Peyer's patch (tissue), 4 donors: ENCODE results near the gene CLCN4. TPM values are rescaled to one million over a fixed set of nuclear protein-coding genes. Genes with fewer than 3 reads are reported as not detected.

ENCODE experiments used
- DNase-seq, 3 donors: peaks; one replicate each; pipeline ENCODE4 v3.0.0-alpha.2; 2017 to 2019
- H3K27ac ChIP-seq, 4 donors: fragments of 200-600 bp; sonication (generic); one replicate each; pipeline ENCODE4 v1.5.1; 2016 to 2019
- H3K27me3 ChIP-seq, 2 donors: fragments of 200-600 bp; sonication (generic); one replicate each; pipeline ENCODE4 v1.5.1; 2019
- H3K36me3 ChIP-seq, 3 donors: fragments of 200-600 bp; sonication (generic); one replicate each; pipeline ENCODE4 v1.5.1; 2016 to 2019
- H3K4me1 ChIP-seq, 4 donors: fragments of 200-600 bp; sonication (generic); one replicate each; pipeline ENCODE4 v1.5.1; 2016 to 2019
- H3K4me3 ChIP-seq, 4 donors: fragments of 200-600 bp; sonication (generic); 1 replicate in 3 of 4; 2 replicates in 1 of 4; pipeline ENCODE4 v1.5.1; 2016 to 2019; ENCODE audit warnings: mild to moderate bottlenecking in 1 of 4
- H3K9me3 ChIP-seq, 4 donors: fragments of 200-600 bp; sonication (generic); one replicate each; pipeline ENCODE4 v1.5.1; 2016 to 2019; ENCODE audit warnings: mild to moderate bottlenecking in 1 of 4
- POLR2A ChIP-seq, 2 donors: fragments of 450-650 bp; IDR thresholded peaks; one replicate each; pipeline ENCODE4 v1.5.1; 2017; ENCODE audit warnings: antibody characterized with exemption in 2 of 2, mild to moderate bottlenecking in 2 of 2, moderate library complexity in 2 of 2
- total RNA-seq, 4 donors: library from RNA; depleted of rRNA; stranded (reverse); fragments of >200 nt; gene quantifications; one replicate each; pipeline ENCODE4 v1.1.0, GENCODE V29; 2016
- TF ChIP-seq, protein P1 (sequence below), 6 experiments: fragments of 450-650 bp in 4 of 6; fragments of 200-600 bp in 2 of 6; sonication (generic) in 1 of 6; IDR thresholded peaks; one replicate each; pipeline ENCODE4 v1.5.1; 2017 to 2019; ENCODE audit warnings: antibody characterized with exemption in 6 of 6, mild to moderate bottlenecking in 3 of 6, moderate library complexity in 1 of 6

Gene CLCN4
- total RNA-seq, 4 donors from 2014 or later: 0.35 to 4.3 (median 1.7) TPM; not detected in 1

DNA sequence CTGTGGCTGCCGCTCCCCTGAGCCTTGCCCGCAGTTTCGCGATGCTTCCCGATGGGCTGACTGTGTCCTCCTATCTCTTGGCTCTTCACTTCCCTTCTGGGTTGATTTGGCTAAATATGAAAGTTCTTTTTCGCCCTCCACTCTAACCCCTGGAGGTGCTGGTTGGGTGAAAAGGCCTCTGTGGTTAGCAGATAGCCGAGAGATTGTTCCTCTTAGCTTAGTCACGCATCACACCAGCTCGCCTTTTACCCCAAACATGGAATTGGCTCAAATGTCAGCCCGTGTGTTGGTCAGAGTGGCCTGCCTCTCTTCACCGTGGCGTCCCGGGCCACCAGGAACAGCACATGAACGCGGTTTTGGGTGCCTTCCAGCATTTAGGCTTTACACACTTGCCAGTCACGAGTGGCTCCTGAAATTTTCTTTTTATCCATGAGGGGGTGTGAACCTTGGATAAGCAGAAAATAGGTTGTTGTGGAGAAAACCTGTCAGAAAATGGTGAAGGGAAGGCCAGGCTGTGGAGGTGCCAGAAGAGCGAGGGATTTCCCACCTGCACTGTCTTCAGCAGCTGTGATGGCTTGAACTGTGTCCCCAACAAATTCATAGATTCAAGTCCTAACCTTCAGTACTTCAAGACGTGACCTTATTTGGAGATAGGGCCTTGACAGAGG, 8.9 kb downstream of the CLCN4 start:
- Histone ChIP-seq H3K4me3 (no peak overlapping the region), H3K27ac (no peak overlapping the region), H3K9me3 (no peaks in the 10 kb centered on the region), H3K4me1 (no peaks in the 10 kb centered on the region), H3K27me3 (no peaks in the 10 kb centered on the region), H3K36me3 (no peaks in the 10 kb centered on the region)
- TF ChIP-seq, protein P1, sequence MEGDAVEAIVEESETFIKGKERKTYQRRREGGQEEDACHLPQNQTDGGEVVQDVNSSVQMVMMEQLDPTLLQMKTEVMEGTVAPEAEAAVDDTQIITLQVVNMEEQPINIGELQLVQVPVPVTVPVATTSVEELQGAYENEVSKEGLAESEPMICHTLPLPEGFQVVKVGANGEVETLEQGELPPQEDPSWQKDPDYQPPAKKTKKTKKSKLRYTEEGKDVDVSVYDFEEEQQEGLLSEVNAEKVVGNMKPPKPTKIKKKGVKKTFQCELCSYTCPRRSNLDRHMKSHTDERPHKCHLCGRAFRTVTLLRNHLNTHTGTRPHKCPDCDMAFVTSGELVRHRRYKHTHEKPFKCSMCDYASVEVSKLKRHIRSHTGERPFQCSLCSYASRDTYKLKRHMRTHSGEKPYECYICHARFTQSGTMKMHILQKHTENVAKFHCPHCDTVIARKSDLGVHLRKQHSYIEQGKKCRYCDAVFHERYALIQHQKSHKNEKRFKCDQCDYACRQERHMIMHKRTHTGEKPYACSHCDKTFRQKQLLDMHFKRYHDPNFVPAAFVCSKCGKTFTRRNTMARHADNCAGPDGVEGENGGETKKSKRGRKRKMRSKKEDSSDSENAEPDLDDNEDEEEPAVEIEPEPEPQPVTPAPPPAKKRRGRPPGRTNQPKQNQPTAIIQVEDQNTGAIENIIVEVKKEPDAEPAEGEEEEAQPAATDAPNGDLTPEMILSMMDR (IDR thresholded peaks at IDR 0.05): no peak
- TF ChIP-seq POLR2A (IDR thresholded peaks at IDR 0.05): no peak
- no peak for DNase-seq

DNA sequence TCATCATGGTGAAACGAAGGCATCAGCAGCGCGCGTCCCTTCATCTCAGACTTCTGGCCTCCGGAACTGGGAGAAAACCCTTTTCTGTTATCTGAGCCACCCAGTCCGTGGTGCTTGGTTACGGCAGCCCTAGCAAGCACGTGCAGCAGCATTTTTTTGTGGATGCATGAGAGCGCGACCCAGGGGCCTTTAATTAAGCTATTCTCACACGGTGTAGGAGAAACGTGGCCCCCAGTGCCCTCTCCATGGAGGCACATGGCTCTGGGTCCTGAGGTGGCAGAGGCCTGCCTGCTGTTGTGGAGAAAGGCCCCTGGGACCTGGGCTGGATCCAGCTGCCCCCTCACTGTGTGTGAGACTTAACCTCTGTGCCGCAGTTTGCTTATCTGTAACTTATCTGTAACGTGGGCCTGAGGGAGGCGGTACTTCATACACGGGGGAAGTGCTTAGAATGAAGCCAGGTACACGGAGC, 9.5 kb downstream of the CLCN4 start:
- H3K4me1 ChIP-seq: no peaks in the 10 kb centered on the region
- H3K36me3 ChIP-seq: no peaks in the 10 kb centered on the region
- H3K27me3 ChIP-seq: no peaks in the 10 kb centered on the region
- DNase-seq: no peak
- no peaks in the 10 kb centered on the region for H3K9me3 ChIP-seq
- no peak for TF ChIP-seq POLR2A (IDR thresholded peaks at IDR 0.05)
- TF ChIP-seq, protein P1 (IDR thresholded peaks at IDR 0.05): no peak
- no peak overlapping the region for H3K4me3 ChIP-seq
- no peak overlapping the region for H3K27ac ChIP-seq

DNA sequence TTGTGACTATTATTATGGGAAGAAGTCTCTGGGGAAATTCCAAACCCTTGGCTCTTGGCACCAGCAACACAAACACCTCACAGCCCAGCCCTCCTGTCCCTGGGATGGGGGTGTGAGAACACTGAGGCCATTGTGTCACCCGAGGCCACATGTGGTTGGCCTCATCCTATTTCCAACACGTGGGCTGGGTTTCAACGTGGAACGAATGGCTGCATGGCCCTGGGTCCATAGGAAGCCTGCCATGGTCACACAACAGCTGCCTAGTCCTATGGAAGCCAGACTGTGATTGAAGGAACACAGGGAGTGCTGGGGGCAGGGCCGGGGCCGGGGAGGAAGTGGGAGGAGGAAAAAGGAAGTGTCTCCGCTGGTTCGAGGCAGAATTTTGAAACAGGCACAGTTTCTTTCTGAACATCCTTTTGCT, 10.0 kb downstream of the CLCN4 start:
- Histone ChIP-seq H3K27me3 (no peaks in the 10 kb centered on the region), H3K27ac (no peak overlapping the region), H3K4me1 (no peaks in the 10 kb centered on the region), H3K4me3 (no peak overlapping the region), H3K9me3 (no peaks in the 10 kb centered on the region), H3K36me3 (no peaks in the 10 kb centered on the region)
- DNase-seq: no peak
- TF ChIP-seq POLR2A (IDR thresholded peaks at IDR 0.05): no peak

DNA sequence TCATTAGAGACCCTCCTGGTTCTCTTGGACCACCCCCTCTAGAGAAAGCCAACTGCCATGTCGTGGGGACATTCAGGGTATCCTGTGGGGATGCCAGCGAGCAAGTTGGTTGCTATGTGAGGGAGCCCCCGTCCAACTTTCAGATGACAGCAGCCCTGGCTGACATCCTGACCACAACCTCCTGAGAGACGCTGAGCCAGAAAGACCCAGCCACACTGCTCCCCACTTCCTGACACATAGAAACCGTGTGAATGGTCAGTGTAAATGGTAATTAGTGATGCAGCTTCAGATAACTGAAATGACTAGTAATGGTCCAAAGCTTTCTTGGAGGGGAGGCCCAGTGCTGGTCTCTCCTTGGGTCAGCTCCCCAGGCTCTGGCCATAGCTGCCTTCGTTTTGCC, 10.8 kb downstream of the CLCN4 start:
- Histone ChIP-seq H3K4me1 (no peaks in the 10 kb centered on the region), H3K9me3 (no peaks in the 10 kb centered on the region), H3K4me3 (no peak overlapping the region), H3K36me3 (no peaks in the 10 kb centered on the region), H3K27me3 (no peaks in the 10 kb centered on the region), H3K27ac (no peak overlapping the region)
- no peak for DNase-seq
- TF ChIP-seq POLR2A (IDR thresholded peaks at IDR 0.05): no peak
- TF ChIP-seq, protein P1 (IDR thresholded peaks at IDR 0.05): no peak

DNA sequence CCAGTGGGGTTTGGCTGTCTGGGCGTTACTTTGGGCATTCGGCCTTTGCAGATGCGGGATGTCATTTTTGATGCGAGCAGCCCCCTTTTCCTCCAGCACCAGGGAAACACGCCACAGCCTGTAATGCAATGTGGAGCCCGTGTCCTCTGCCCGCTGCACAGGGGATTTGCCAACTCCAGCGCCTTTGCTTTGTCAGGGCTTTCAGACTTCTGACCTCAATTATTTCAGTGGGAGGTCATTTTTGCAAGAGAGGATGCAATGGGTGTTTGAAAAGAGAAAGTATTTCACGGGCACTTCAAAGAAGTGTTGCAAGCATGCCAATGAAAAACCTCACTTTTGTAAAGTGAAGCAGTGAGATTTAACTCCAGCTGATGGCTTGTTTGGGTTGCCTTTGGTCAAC, 11.5 kb downstream of the CLCN4 start:
- no peaks in the 10 kb centered on the region for H3K9me3 ChIP-seq
- no peak for DNase-seq
- H3K27me3 ChIP-seq: no peaks in the 10 kb centered on the region
- H3K27ac ChIP-seq: no peak overlapping the region
- TF ChIP-seq POLR2A (IDR thresholded peaks at IDR 0.05): no peak
- TF ChIP-seq, protein P1 (IDR thresholded peaks at IDR 0.05): no peak
- no peaks in the 10 kb centered on the region for H3K4me1 ChIP-seq
- H3K4me3 ChIP-seq: no peak overlapping the region
- no peaks in the 10 kb centered on the region for H3K36me3 ChIP-seq

DNA sequence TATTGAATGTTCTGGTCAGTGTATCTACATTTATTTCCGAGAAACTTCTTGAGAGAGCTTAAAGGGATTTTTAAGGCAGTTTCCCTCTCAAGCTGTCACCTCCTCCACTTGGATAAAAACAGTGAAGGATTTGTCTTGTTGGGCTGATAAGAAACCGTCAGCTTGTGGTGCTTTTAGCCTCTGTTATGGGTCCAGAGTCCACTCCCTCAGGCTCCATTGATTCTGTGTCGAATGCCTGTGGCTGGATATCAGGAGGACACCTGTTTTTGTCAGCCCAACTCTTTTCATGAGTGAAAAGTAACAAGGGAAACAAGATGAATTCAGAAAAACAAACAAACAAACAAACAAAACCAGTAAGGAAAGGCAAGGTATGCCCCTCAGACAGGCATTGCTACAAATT, 12.4 kb downstream of the CLCN4 start:
- Histone ChIP-seq H3K27ac (no peak overlapping the region), H3K4me3 (no peak overlapping the region), H3K4me1 (no peaks in the 10 kb centered on the region), H3K9me3 (no peaks in the 10 kb centered on the region), H3K36me3 (no peaks in the 10 kb centered on the region), H3K27me3 (no peaks in the 10 kb centered on the region)
- DNase-seq: no peak
- TF ChIP-seq, protein P1 (IDR thresholded peaks at IDR 0.05): no peak
